ENCODE data around the gene ANKRD49. TPM values are rescaled to one million over a fixed set of nuclear protein-coding genes. Genes with fewer than 3 reads are reported as not detected.

The ANKRD49 gene
- total RNA-seq, 2 donors from 2014 or later, result 4.3 to 6.9 TPM

GRCh38 chr11:94518300-94518699 lies 24.5 kb downstream of the ANKRD49 start:
- Histone ChIP-seq H3K27me3 (no peaks in the 10 kb centered on the region), H3K36me3 (no peaks in the 10 kb centered on the region), H3K9me3 (no peaks in the 10 kb centered on the region), H3K27ac (no peak overlapping the region), H3K4me1 (peaks cover 0 to 4% of the 10 kb centered on the region in 2 donors), H3K4me3 (no peak overlapping the region)
- TF ChIP-seq CTCF (IDR thresholded peaks at IDR 0.05), result no peak
- no peak for DNase-seq (ENCODE audit: low spot score)

- Histone ChIP-seq H3K4me1 (peaks cover 0 to 4% of the 10 kb centered on the region in 2 donors), H3K27ac (no peak overlapping the region), H3K27me3 (no peaks in the 10 kb centered on the region), H3K9me3 (no peaks in the 10 kb centered on the region), H3K36me3 (no peaks in the 10 kb centered on the region), H3K4me3 (no peak overlapping the region)
- DNase-seq (ENCODE audit: low spot score), result no peak
- TF ChIP-seq CTCF (IDR thresholded peaks at IDR 0.05), result peak; percentile 67 to 79
Observed at GRCh38 chr11:94519478-94520084, 25.8 kb downstream of the ANKRD49 start.

GRCh38 chr11:94521684-94522083 lies 27.9 kb downstream of the ANKRD49 start:
- no peaks in the 10 kb centered on the region for H3K9me3 ChIP-seq
- H3K27me3 ChIP-seq, result no peaks in the 10 kb centered on the region
- DNase-seq (ENCODE audit: low spot score), result no peak
- H3K4me3 ChIP-seq, result no peak overlapping the region
- no peak overlapping the region for H3K27ac ChIP-seq
- peaks cover 0 to 4% of the 10 kb centered on the region in 2 donors for H3K4me1 ChIP-seq
- H3K36me3 ChIP-seq, result no peaks in the 10 kb centered on the region
- TF ChIP-seq CTCF (IDR thresholded peaks at IDR 0.05), result peak in 1 of 2 donors; percentile 40

GRCh38 chr11:94524341-94524740 lies 30.6 kb downstream of the ANKRD49 start:
- TF ChIP-seq CTCF (IDR thresholded peaks at IDR 0.05), result no peak
- Histone ChIP-seq H3K4me3 (no peak overlapping the region), H3K4me1 (peaks cover 0 to 4% of the 10 kb centered on the region in 2 donors), H3K27me3 (no peaks in the 10 kb centered on the region), H3K27ac (no peak overlapping the region), H3K9me3 (no peaks in the 10 kb centered on the region), H3K36me3 (no peaks in the 10 kb centered on the region)
- no peak for DNase-seq (ENCODE audit: low spot score)

GRCh38 chr11:94525546-94526324 lies 32.0 kb downstream of the ANKRD49 start:
- Histone ChIP-seq H3K36me3 (no peaks in the 10 kb centered on the region), H3K27ac (no peak overlapping the region), H3K4me3 (no peak overlapping the region), H3K4me1 (no peaks in the 10 kb centered on the region), H3K9me3 (no peaks in the 10 kb centered on the region), H3K27me3 (no peaks in the 10 kb centered on the region)
- TF ChIP-seq CTCF (IDR thresholded peaks at IDR 0.05), result no peak
- peak; percentile 81 for DNase-seq (ENCODE audit: low spot score)
